K562 (cell line): ENCODE measurements around the gene SBDS. TPM values are rescaled to one million over a fixed set of nuclear protein-coding genes. Genes with fewer than 3 reads are reported as not detected.
A peak's percentile ranks its signal among the peaks of the same experiment; 100 is the strongest.
"Not testable (repeated sequence)": the region's sequence is repeated elsewhere in the genome, so short reads cannot be mapped to it uniquely, and the experiment has no call there.

Source experiments
- NEUROD1 ChIP-seq: fragments of 150-350 bp; IDR thresholded peaks from 2 replicates; pipeline ENCODE4 v1.6.1; 2014; ENCODE audit warnings: borderline replicate concordance, low read length, low read depth; ENCODE audit not compliant: partially characterized antibody
- POLR2AphosphoS5 ChIP-seq: IDR thresholded peaks from 2 replicates; pipeline ENCODE4 v1.6.1; 2011; ENCODE audit warnings: mild to moderate bottlenecking, low read depth, low read length, moderate library complexity; ENCODE audit not compliant: control insufficient read depth, insufficient read depth
- POLR2B ChIP-seq: fragments of 450-650 bp; IDR thresholded peaks from 2 replicates; pipeline ENCODE4 v1.6.1; 2018; ENCODE audit warnings: low read depth; ENCODE audit not compliant: partially characterized antibody
- ZBTB40 ChIP-seq, 2 experiments: fragments of 450-650 bp in 1 of 2; sonication (generic) in 1 of 2; formaldehyde crosslinking in 1 of 2; IDR thresholded peaks; 2 replicates each; pipeline versions ENCODE4 v1.7.1 to v1.9.0; 2016 to 2022; ENCODE audit warnings: inconsistent platforms in 1 of 2, mild to moderate bottlenecking in 1 of 2, missing genetic modification reagents in 1 of 2
- polyA plus RNA-seq, 8 experiments: library from polyadenylated mRNA; depleted of rRNA in 4 of 8; stranded (reverse) in 5 of 8; unstranded in 3 of 8; fragments of >200 nt; fragmentation: Nextera tagmentation in 2 of 8; fragmentation: Illumina TruSeq in 1 of 8; extraction: Ambion mirVana in 2 of 8; extraction: Trizol in 1 of 8; gene quantifications; 2 replicates each; pipeline versions ENCODE4 v1.2.1 to v1.2.3, GENCODE V29; 2011 to 2014; ENCODE audit warnings: inconsistent platforms in 1 of 8, missing spikeins in 1 of 8
- total RNA-seq, 7 experiments: library from RNA; depleted of rRNA in 6 of 7; stranded (reverse); fragments of >200 nt in 6 of 7; fragmentation: Illumina TruSeq in 2 of 7; extraction: Trizol in 2 of 7; gene quantifications; 2 replicates each; pipeline versions ENCODE4 v1.2.1 to v1.2.3, GENCODE V29; 2011 to 2021; ENCODE audit warnings: low replicate concordance in 1 of 7
- TF ChIP-seq, protein P1 (sequence below): sonication (generic); formaldehyde crosslinking; IDR thresholded peaks from 2 replicates; pipeline ENCODE4 v1.8.0; 2022; ENCODE audit warnings: mild to moderate bottlenecking, missing genetic modification reagents
- TF ChIP-seq, protein P2 (sequence below), 2 experiments: IDR thresholded peaks in 1 of 2; conservative IDR thresholded peaks in 1 of 2; 2 replicates each; pipeline ENCODE4 v1.6.1; 2016; ENCODE audit warnings: low read depth in 2 of 2, mild to moderate bottlenecking in 1 of 2, missing compliant biosample characterization in 1 of 2, missing genetic modification characterization in 1 of 2, moderate library complexity in 1 of 2
- TF ChIP-seq, protein P3 (sequence below), 2 experiments: fragments of 200-800 bp in 1 of 2; sonication (Bioruptor generic) in 1 of 2; sonication (generic) in 1 of 2; formaldehyde crosslinking in 1 of 2; IDR thresholded peaks in 1 of 2; conservative IDR thresholded peaks in 1 of 2; 2 replicates each; pipeline versions ENCODE4 v1.5.0 to v1.6.1; 2016 to 2020; ENCODE audit warnings: missing compliant biosample characterization in 1 of 2, missing genetic modification characterization in 1 of 2, missing genetic modification reagents in 1 of 2

The SBDS gene
- total and polyA plus RNA-seq, 9 of the 15 experiments (the other 6 are each of a cell fraction or from before 2014, with no cell fraction given): 105 to 174 (median 117) TPM

DNA sequence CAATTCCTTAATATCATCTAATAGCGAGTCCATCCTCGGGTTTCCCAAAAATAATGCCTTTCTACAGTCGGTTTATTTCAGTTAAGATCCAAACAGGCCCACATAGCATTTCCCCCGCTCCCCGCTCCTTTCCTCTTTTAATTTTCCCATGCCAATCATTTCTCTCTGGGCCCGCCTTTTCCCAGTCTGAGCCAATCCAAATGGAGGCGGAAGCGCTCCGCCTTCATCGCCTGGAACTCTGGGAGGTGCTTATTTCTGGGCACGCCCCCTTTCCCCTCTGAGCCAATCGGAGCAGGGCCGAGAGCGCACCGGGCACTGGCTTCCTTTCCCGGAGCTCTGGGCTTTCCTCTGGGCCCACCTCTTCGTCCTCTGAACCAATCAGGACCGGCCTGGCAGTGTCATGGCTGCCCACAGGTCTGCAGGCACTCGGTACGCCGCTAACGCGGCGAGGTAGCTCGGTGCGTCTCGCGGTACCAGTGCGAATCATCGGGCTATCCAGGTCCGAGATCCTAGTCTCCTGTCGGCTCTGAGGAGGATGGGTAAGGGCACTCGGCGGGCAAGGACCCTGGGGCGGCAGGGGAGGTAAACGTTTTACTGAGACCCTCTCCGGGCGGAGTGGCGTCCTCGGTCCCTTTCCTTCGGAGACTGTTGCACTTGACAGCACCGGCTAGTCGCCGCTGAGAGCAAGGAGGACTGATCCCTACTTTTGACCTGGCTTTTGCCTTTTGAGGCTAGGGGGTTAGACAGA, 1.2 kb upstream of the SBDS start, which contains the start of gene TYW1 (continued):
- TF ChIP-seq POLR2AphosphoS5 (peak; percentile 54), POLR2B (peak; percentile 92), NEUROD1 (peak; percentile 63), ZBTB40 (IDR thresholded peaks at IDR 0.05) (peak; percentile 79)
- TF ChIP-seq, protein P1, sequence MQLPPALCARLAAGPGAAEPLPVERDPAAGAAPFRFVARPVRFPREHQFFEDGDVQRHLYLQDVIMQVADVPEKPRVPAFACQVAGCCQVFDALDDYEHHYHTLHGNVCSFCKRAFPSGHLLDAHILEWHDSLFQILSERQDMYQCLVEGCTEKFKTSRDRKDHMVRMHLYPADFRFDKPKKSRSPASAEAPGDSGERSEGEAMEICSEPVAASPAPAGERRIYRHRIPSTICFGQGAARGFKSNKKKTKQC: 0 out of 2 replicates have a peak, but pooled peaks have one; percentile 48
- not testable (repeated sequence) for TF ChIP-seq ZBTB40 (CRISPR knock-in tag; IDR thresholded peaks at IDR 0.05)
- TF ChIP-seq, protein P2, sequence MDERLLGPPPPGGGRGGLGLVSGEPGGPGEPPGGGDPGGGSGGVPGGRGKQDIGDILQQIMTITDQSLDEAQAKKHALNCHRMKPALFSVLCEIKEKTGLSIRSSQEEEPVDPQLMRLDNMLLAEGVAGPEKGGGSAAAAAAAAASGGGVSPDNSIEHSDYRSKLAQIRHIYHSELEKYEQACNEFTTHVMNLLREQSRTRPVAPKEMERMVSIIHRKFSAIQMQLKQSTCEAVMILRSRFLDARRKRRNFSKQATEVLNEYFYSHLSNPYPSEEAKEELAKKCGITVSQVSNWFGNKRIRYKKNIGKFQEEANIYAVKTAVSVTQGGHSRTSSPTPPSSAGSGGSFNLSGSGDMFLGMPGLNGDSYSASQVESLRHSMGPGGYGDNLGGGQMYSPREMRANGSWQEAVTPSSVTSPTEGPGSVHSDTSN (CRISPR knock-in tag; IDR thresholded peaks at IDR 0.05; ENCODE audit: low read depth): peak; percentile 95
- TF ChIP-seq, protein P2 (tag; conservative IDR thresholded peaks at IDR 0.05; ENCODE audit: low read depth): peak; percentile 98
- TF ChIP-seq, protein P3, sequence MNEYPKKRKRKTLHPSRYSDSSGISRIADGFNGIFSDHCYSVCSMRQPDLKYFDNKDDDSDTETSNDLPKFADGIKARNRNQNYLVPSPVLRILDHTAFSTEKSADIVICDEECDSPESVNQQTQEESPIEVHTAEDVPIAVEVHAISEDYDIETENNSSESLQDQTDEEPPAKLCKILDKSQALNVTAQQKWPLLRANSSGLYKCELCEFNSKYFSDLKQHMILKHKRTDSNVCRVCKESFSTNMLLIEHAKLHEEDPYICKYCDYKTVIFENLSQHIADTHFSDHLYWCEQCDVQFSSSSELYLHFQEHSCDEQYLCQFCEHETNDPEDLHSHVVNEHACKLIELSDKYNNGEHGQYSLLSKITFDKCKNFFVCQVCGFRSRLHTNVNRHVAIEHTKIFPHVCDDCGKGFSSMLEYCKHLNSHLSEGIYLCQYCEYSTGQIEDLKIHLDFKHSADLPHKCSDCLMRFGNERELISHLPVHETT (CRISPR knock-in tag; conservative IDR thresholded peaks at IDR 0.05 in 1 of 2, IDR thresholded peaks at IDR 0.05 in 1 of 2): peak in 1 of 2 experiments; percentile 89; a peak in 2 of 4 replicates
